GM15510 (cell line): ENCODE data around the gene NFYC.

ENCODE experiments used
- POLR2A ChIP-seq: IDR thresholded peaks from 3 replicates; pipeline ENCODE4 v1.6.1; 2011; ENCODE audit warnings: borderline replicate concordance; ENCODE audit not compliant: insufficient read length; ENCODE audit errors: extremely low read depth

Gene NFYC

GRCh38 chr1:40661678-40662077 lies 29.8 kb upstream of the NFYC start:
- TF ChIP-seq POLR2A: no peak

GRCh38 chr1:40662151-40662550 lies 29.4 kb upstream of the NFYC start:
- no peak for TF ChIP-seq POLR2A

GRCh38 chr1:40662864-40663263 lies 28.6 kb upstream of the NFYC start:
- TF ChIP-seq POLR2A: no peak

GRCh38 chr1:40663324-40664166 lies 28.0 kb upstream of the NFYC start:
- no peak for TF ChIP-seq POLR2A

GRCh38 chr1:40664167-40664537 lies 27.4 kb upstream of the NFYC start:
- TF ChIP-seq POLR2A: no peak

GRCh38 chr1:40664791-40665190 lies 26.7 kb upstream of the NFYC start:
- no peak for TF ChIP-seq POLR2A

GRCh38 chr1:40665335-40666171 lies 26.0 kb upstream of the NFYC start, which contains the start of gene RIMS3:
RIMS3 (minus strand) TSS chr1:40665682; CDS start chr1:40641925, 23,757 bp downstream.
- peak; percentile 29 for TF ChIP-seq POLR2A

GRCh38 chr1:40668769-40669525 lies 22.6 kb upstream of the NFYC start:
- TF ChIP-seq POLR2A: peak; percentile 23

GRCh38 chr1:40673452-40673851 lies 18.1 kb upstream of the NFYC start:
- TF ChIP-seq POLR2A: no peak

- TF ChIP-seq POLR2A: no peak
These were observed 15.0 kb upstream of the NFYC start for GRCh38 chr1:40676501-40676900.

GRCh38 chr1:40679165-40679953 lies 12.1 kb upstream of the NFYC start:
- TF ChIP-seq POLR2A: no peak

- no peak for TF ChIP-seq POLR2A
These were observed 6.8 kb upstream of the NFYC start for GRCh38 chr1:40684669-40685068.

GRCh38 chr1:40687059-40687458 lies 4.4 kb upstream of the NFYC start:
- no peak for TF ChIP-seq POLR2A

- no peak for TF ChIP-seq POLR2A
These were observed 3.8 kb upstream of the NFYC start for GRCh38 chr1:40687661-40688060.
